K562 (cell line): ENCODE results near the gene ZNF865. TPM values are rescaled to one million over a fixed set of nuclear protein-coding genes. Genes with fewer than 3 reads are reported as not detected.

Experiments
- ARHGAP35 ChIP-seq: fragments of 450-650 bp; IDR thresholded peaks from 2 replicates; pipeline ENCODE4 v1.6.1; 2018; ENCODE audit not compliant: partially characterized antibody
- BDP1 ChIP-seq: IDR thresholded peaks from 3 replicates; pipeline ENCODE4 v1.6.1; 2011; ENCODE audit not compliant: insufficient read length, insufficient read depth
- KAT8 ChIP-seq: fragments of 450-650 bp; IDR thresholded peaks from 2 replicates; pipeline ENCODE4 v1.6.1; 2016; ENCODE audit warnings: low read depth, mild to moderate bottlenecking
- POLR3G ChIP-seq: IDR thresholded peaks from 2 replicates; pipeline ENCODE4 v1.6.1; 2011; ENCODE audit not compliant: insufficient read length, insufficient replicate concordance; ENCODE audit errors: extremely low read depth
- SMAD2 ChIP-seq: fragments of 150-350 bp; IDR thresholded peaks from 2 replicates; pipeline ENCODE4 v1.6.1; 2014; ENCODE audit warnings: low read depth, mild to moderate bottlenecking, low read length
- ZNF384 ChIP-seq: IDR thresholded peaks from 2 replicates; pipeline ENCODE4 v1.6.1; 2012; ENCODE audit warnings: low read depth, low read length, improper control_type of control experiment
- ZNF436 ChIP-seq: fragments of 250-450, 450-650 bp; sonication (Bioruptor Pico); formaldehyde crosslinking; IDR thresholded peaks from 2 replicates; pipeline ENCODE4 v1.7.0; 2020; ENCODE audit warnings: mild to moderate bottlenecking
- polyA plus RNA-seq, 8 experiments: library from polyadenylated mRNA; depleted of rRNA in 4 of 8; stranded (reverse) in 5 of 8; unstranded in 3 of 8; fragments of >200 nt; fragmentation: Nextera tagmentation in 2 of 8; fragmentation: Illumina TruSeq in 1 of 8; extraction: Ambion mirVana in 2 of 8; extraction: Trizol in 1 of 8; gene quantifications; 2 replicates each; pipeline versions ENCODE4 v1.2.1 to v1.2.3, GENCODE V29; 2011 to 2014; ENCODE audit warnings: inconsistent platforms in 1 of 8, missing spikeins in 1 of 8
- total RNA-seq, 7 experiments: library from RNA; depleted of rRNA in 6 of 7; stranded (reverse); fragments of >200 nt in 6 of 7; fragmentation: Illumina TruSeq in 2 of 7; extraction: Trizol in 2 of 7; gene quantifications; 2 replicates each; pipeline versions ENCODE4 v1.2.1 to v1.2.3, GENCODE V29; 2011 to 2021; ENCODE audit warnings: low replicate concordance in 1 of 7
- TF ChIP-seq, protein P1 (sequence below): fragments of 450-650 bp; formaldehyde crosslinking; IDR thresholded peaks from 2 replicates; pipeline ENCODE4 v1.4.0; 2020; ENCODE audit warnings: mild to moderate bottlenecking, mixed read lengths
- TF ChIP-seq, protein P2 (sequence below): fragments of 200-800 bp; sonication (Bioruptor generic); IDR thresholded peaks from 2 replicates; pipeline ENCODE4 v1.6.1; 2016; ENCODE audit warnings: missing genetic modification characterization, missing compliant biosample characterization
- TF ChIP-seq, protein P3 (sequence below): sonication (generic); formaldehyde crosslinking; IDR thresholded peaks from 2 replicates; pipeline ENCODE4 v1.8.0; 2023; ENCODE audit warnings: mild to moderate bottlenecking, missing genetic modification reagents
- TF ChIP-seq, protein P4 (sequence below): fragments of 450-650 bp; IDR thresholded peaks from 2 replicates; pipeline ENCODE4 v1.6.1; 2017; ENCODE audit warnings: mild to moderate bottlenecking, moderate library complexity
- TF ChIP-seq, protein P5 (sequence below): fragments of 200-400 bp; formaldehyde crosslinking; IDR thresholded peaks from 2 replicates; pipeline ENCODE4 v1.6.1; 2017; ENCODE audit warnings: mild to moderate bottlenecking, low read depth, low read length, moderate library complexity

ZNF865 gene
- total and polyA plus RNA-seq, 9 of the 15 experiments (the other 6 are each of a cell fraction or from before 2014, with no cell fraction given): 0.40 to 18.8 (median 1.6) TPM; not detected in 2

DNA sequence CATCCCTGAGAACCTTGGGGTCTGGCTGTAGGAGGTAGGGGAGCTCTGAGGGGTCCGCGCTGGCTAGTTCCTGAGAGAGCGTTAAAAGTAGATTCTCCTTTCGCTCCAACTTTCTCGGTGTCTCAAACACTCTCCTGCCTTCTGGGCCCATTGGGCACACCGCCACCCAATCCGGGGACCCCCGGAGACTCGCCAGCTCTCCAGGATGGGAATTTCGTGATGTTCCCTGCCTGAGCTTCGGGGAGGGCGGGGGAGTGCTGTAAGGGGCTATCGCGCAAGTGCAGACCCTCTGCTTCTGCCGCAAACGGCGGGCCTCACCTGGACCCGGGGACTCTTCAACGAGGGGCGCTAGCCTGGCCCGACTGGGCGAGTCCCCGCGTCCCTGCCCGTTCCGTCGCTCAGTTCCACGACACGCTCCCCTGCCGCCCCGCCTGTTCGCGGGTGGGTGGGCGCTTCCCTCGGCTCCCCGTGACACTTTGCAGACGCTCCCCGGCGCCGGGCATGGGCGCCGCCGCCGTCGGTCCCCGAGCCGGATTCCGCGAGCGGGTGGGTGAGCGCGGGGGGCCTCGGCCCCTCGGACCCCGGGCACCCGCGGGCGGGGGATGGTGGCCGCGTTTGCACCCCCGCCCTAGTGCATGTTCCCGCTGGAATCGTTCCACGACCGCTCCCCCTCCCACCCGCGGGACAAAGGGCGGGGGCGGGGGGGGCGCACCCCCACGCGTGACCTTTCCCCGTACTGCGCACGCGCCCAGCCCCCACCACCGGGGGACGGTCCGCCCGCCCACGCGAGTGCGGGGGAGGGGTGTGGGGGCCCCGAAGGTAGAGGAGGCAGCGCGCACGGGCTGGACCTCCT lies 42.5 kb downstream of the ZNF865 start, which contains the start of gene CCDC106 (continued):
- TF ChIP-seq, protein P1, sequence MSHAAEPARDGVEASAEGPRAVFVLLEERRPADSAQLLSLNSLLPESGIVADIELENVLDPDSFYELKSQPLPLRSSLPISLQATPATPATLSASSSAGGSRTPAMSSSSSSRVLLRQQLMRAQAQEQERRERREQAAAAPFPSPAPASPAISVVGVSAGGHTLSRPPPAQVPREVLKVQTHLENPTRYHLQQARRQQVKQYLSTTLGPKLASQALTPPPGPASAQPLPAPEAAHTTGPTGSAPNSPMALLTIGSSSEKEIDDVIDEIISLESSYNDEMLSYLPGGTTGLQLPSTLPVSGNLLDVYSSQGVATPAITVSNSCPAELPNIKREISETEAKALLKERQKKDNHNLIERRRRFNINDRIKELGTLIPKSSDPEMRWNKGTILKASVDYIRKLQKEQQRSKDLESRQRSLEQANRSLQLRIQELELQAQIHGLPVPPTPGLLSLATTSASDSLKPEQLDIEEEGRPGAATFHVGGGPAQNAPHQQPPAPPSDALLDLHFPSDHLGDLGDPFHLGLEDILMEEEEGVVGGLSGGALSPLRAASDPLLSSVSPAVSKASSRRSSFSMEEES (CRISPR knock-in tag): no peak
- no peak for TF ChIP-seq ARHGAP35
- no peak for TF ChIP-seq KAT8
- TF ChIP-seq, protein P2, sequence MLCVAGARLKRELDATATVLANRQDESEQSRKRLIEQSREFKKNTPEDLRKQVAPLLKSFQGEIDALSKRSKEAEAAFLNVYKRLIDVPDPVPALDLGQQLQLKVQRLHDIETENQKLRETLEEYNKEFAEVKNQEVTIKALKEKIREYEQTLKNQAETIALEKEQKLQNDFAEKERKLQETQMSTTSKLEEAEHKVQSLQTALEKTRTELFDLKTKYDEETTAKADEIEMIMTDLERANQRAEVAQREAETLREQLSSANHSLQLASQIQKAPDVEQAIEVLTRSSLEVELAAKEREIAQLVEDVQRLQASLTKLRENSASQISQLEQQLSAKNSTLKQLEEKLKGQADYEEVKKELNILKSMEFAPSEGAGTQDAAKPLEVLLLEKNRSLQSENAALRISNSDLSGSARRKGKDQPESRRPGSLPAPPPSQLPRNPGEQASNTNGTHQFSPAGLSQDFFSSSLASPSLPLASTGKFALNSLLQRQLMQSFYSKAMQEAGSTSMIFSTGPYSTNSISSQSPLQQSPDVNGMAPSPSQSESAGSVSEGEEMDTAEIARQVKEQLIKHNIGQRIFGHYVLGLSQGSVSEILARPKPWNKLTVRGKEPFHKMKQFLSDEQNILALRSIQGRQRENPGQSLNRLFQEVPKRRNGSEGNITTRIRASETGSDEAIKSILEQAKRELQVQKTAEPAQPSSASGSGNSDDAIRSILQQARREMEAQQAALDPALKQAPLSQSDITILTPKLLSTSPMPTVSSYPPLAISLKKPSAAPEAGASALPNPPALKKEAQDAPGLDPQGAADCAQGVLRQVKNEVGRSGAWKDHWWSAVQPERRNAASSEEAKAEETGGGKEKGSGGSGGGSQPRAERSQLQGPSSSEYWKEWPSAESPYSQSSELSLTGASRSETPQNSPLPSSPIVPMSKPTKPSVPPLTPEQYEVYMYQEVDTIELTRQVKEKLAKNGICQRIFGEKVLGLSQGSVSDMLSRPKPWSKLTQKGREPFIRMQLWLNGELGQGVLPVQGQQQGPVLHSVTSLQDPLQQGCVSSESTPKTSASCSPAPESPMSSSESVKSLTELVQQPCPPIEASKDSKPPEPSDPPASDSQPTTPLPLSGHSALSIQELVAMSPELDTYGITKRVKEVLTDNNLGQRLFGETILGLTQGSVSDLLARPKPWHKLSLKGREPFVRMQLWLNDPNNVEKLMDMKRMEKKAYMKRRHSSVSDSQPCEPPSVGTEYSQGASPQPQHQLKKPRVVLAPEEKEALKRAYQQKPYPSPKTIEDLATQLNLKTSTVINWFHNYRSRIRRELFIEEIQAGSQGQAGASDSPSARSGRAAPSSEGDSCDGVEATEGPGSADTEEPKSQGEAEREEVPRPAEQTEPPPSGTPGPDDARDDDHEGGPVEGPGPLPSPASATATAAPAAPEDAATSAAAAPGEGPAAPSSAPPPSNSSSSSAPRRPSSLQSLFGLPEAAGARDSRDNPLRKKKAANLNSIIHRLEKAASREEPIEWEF (CRISPR knock-in tag): no peak
- no peak for TF ChIP-seq SMAD2
- TF ChIP-seq, protein P3, sequence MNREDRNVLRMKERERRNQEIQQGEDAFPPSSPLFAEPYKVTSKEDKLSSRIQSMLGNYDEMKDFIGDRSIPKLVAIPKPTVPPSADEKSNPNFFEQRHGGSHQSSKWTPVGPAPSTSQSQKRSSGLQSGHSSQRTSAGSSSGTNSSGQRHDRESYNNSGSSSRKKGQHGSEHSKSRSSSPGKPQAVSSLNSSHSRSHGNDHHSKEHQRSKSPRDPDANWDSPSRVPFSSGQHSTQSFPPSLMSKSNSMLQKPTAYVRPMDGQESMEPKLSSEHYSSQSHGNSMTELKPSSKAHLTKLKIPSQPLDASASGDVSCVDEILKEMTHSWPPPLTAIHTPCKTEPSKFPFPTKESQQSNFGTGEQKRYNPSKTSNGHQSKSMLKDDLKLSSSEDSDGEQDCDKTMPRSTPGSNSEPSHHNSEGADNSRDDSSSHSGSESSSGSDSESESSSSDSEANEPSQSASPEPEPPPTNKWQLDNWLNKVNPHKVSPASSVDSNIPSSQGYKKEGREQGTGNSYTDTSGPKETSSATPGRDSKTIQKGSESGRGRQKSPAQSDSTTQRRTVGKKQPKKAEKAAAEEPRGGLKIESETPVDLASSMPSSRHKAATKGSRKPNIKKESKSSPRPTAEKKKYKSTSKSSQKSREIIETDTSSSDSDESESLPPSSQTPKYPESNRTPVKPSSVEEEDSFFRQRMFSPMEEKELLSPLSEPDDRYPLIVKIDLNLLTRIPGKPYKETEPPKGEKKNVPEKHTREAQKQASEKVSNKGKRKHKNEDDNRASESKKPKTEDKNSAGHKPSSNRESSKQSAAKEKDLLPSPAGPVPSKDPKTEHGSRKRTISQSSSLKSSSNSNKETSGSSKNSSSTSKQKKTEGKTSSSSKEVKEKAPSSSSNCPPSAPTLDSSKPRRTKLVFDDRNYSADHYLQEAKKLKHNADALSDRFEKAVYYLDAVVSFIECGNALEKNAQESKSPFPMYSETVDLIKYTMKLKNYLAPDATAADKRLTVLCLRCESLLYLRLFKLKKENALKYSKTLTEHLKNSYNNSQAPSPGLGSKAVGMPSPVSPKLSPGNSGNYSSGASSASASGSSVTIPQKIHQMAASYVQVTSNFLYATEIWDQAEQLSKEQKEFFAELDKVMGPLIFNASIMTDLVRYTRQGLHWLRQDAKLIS (CRISPR knock-in tag): no peak
- TF ChIP-seq ZNF384: no peak
- TF ChIP-seq POLR3G: no peak
- no peak for TF ChIP-seq ZNF436
- TF ChIP-seq, protein P4, sequence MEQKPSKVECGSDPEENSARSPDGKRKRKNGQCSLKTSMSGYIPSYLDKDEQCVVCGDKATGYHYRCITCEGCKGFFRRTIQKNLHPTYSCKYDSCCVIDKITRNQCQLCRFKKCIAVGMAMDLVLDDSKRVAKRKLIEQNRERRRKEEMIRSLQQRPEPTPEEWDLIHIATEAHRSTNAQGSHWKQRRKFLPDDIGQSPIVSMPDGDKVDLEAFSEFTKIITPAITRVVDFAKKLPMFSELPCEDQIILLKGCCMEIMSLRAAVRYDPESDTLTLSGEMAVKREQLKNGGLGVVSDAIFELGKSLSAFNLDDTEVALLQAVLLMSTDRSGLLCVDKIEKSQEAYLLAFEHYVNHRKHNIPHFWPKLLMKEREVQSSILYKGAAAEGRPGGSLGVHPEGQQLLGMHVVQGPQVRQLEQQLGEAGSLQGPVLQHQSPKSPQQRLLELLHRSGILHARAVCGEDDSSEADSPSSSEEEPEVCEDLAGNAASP: no peak
- TF ChIP-seq, protein P5, sequence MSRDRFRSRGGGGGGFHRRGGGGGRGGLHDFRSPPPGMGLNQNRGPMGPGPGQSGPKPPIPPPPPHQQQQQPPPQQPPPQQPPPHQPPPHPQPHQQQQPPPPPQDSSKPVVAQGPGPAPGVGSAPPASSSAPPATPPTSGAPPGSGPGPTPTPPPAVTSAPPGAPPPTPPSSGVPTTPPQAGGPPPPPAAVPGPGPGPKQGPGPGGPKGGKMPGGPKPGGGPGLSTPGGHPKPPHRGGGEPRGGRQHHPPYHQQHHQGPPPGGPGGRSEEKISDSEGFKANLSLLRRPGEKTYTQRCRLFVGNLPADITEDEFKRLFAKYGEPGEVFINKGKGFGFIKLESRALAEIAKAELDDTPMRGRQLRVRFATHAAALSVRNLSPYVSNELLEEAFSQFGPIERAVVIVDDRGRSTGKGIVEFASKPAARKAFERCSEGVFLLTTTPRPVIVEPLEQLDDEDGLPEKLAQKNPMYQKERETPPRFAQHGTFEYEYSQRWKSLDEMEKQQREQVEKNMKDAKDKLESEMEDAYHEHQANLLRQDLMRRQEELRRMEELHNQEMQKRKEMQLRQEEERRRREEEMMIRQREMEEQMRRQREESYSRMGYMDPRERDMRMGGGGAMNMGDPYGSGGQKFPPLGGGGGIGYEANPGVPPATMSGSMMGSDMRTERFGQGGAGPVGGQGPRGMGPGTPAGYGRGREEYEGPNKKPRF: no peak
- TF ChIP-seq BDP1: no peak
